Measurements from ENCODE around the gene WSB2. TPM values are rescaled to one million over a fixed set of nuclear protein-coding genes. Genes with fewer than 3 reads are reported as not detected.

WSB2 gene
- total RNA-seq, 1 experiment from 2014 or later, result 46.2 TPM

DNA sequence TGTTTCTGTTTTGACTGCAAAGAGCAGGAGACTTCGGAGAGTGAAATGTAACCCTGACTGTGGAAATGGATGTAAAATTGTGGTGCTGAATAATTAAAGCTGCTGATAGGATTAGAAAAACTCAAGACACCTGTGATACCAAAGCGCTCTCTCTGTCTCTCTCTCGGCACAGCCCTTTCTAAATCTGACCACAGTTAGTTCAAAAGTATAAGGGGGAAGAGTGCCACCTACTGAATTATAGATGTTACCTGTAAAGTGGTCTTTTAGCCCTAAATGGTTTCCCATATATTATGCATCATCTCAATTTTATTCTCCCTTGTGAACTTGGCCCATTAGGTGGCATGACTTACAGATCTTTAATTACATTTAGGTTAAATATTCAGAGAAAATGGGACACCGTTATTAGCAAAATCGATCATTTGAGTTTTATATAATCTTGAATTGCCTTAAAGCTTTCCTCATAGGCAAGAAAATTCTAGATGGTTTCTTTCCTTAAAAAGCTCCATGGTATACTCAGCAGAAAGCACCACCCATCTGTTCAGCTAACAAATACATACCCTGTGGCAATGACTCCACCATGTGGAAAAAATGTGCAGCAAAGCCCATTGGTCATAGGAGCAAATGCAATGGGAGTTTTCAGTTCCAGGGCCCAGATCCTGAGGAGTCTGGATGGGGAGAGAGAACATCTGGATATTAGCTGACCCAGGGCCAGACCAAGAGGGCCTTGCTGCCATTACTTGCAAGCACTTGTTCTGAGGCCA lies 26.4 kb downstream of the WSB2 start:
- intact Hi-C loops (cut with micrococcal nuclease; ENCODE audit: unreplicated experiment), result loop anchor here (1.0 to 2.0 kb wide), 2 partner anchors 18 to 159 kb away; partner anchors contain the start of gene RFC5
- Histone ChIP-seq H3K36me3 (ENCODE audit: low read depth) (peaks cover 42% of the 10 kb centered on the region; the same call in 1 of the 2 replicates), H3F3A (ENCODE audit: insufficient read depth, low read depth) (peaks cover 23% of the 10 kb centered on the region; the same call in 1 of the 2 replicates), H3K27me3 (ENCODE audit: insufficient read depth, low read depth) (no peaks in the 10 kb centered on the region), H3K4me1 (replicated peaks; ENCODE audit: insufficient read depth) (no peaks in the 10 kb centered on the region), H3K27ac (no peak overlapping the region), H3K4me2 (no peak overlapping the region), H3K9me3 (ENCODE audit: insufficient read depth, low read depth) (no peaks in the 10 kb centered on the region), H4K20me1 (ENCODE audit: insufficient read depth) (0 out of 2 replicates have a peak, but pooled peaks cover 3% of the 10 kb centered on the region), H3K79me2 (ENCODE audit: low read depth) (no peaks in the 10 kb centered on the region), H3K4me3 (no peak overlapping the region), H3K9me2 (ENCODE audit: insufficient read depth) (no peaks in the 10 kb centered on the region), H2AFZ (no peak overlapping the region)
- BruUV-seq (replicated peaks), result no TSS peak
- ChIA-PET POLR2A (ENCODE audit: unreplicated experiment) (interaction anchor here (0.6 to 0.7 kb wide), 2 partner anchors 20 to 151 kb away, joined by 5 to 16 read pairs; no protein-coding TSS in a partner anchor), CTCF (interaction anchor here (0.6 to 1.9 kb wide), 3 partner anchors 26 to 176 kb away, joined by 3 to 8 read pairs (median 3); partner anchors contain the start of gene WSB2)
- no peak for TF ChIP-seq EZH2 (IDR thresholded peaks at IDR 0.05; ENCODE audit: low read depth)
- TF ChIP-seq, protein P1, sequence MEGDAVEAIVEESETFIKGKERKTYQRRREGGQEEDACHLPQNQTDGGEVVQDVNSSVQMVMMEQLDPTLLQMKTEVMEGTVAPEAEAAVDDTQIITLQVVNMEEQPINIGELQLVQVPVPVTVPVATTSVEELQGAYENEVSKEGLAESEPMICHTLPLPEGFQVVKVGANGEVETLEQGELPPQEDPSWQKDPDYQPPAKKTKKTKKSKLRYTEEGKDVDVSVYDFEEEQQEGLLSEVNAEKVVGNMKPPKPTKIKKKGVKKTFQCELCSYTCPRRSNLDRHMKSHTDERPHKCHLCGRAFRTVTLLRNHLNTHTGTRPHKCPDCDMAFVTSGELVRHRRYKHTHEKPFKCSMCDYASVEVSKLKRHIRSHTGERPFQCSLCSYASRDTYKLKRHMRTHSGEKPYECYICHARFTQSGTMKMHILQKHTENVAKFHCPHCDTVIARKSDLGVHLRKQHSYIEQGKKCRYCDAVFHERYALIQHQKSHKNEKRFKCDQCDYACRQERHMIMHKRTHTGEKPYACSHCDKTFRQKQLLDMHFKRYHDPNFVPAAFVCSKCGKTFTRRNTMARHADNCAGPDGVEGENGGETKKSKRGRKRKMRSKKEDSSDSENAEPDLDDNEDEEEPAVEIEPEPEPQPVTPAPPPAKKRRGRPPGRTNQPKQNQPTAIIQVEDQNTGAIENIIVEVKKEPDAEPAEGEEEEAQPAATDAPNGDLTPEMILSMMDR (conservative IDR thresholded peaks at IDR 0.05), result peak; percentile 63
- peak; percentile 18 to 45 for DNase-seq

GRCh38 chr12:118033902-118034301 lies 27.1 kb downstream of the WSB2 start:
- H2AFZ ChIP-seq, result no peak overlapping the region
- no TSS peak for BruUV-seq (replicated peaks)
- POLR2A ChIA-PET (ENCODE audit: unreplicated experiment), result no interaction called here
- H3K36me3 ChIP-seq (ENCODE audit: low read depth), result peaks cover 37% of the 10 kb centered on the region; the same call in 1 of the 2 replicates
- intact Hi-C loops (cut with micrococcal nuclease; ENCODE audit: unreplicated experiment), result loop anchor here (2.0 kb wide), 1 partner anchor 17 kb away; the partner anchor contains the start of gene RFC5
- DNase-seq, result peak in 1 of 2 experiments; percentile 51
- H3F3A ChIP-seq (ENCODE audit: insufficient read depth, low read depth), result peaks cover 23% of the 10 kb centered on the region; the same call in 1 of the 2 replicates
- H3K27me3 ChIP-seq (ENCODE audit: insufficient read depth, low read depth), result no peaks in the 10 kb centered on the region
- no peaks in the 10 kb centered on the region for H3K9me3 ChIP-seq (ENCODE audit: insufficient read depth, low read depth)
- H3K9me2 ChIP-seq (ENCODE audit: insufficient read depth), result no peaks in the 10 kb centered on the region
- CTCF ChIA-PET, result interaction anchor here (1.9 kb wide), 1 partner anchor 159 kb away, joined by 8 read pairs; no protein-coding TSS in a partner anchor
- H3K27ac ChIP-seq, result no peak overlapping the region
- no peak overlapping the region for H3K4me3 ChIP-seq
- H3K79me2 ChIP-seq (ENCODE audit: low read depth), result no peaks in the 10 kb centered on the region
- no peaks in the 10 kb centered on the region for H3K4me1 ChIP-seq (replicated peaks; ENCODE audit: insufficient read depth)
- 0 out of 2 replicates have a peak, but pooled peaks cover 3% of the 10 kb centered on the region for H4K20me1 ChIP-seq (ENCODE audit: insufficient read depth)
- TF ChIP-seq, protein P1 (conservative IDR thresholded peaks at IDR 0.05), result no peak
- no peak for TF ChIP-seq EZH2 (IDR thresholded peaks at IDR 0.05; ENCODE audit: low read depth)
- no peak overlapping the region for H3K4me2 ChIP-seq

DNA sequence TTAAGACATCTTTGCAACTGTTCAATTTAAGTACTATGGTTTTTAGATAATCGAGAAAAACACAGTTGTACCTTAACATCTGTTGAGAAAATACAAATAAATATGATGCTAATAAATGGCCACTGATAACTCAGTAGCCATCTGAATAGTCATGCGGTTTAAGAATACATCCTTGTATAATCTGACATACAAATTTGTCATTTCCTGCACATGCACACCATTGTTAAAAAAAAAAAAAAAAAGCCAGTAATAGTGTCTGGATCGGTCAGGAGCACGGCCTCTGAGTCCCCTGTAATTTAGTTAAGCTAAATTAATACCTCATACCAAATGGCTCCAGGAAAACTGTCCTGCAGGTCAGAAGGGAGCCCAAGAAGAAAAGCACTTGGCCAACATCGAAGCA lies 27.7 kb downstream of the WSB2 start:
- Histone ChIP-seq H3K27me3 (ENCODE audit: insufficient read depth, low read depth) (no peaks in the 10 kb centered on the region), H3K9me2 (ENCODE audit: insufficient read depth) (no peaks in the 10 kb centered on the region), H3K27ac (no peak overlapping the region), H3K9me3 (ENCODE audit: insufficient read depth, low read depth) (no peaks in the 10 kb centered on the region), H3F3A (ENCODE audit: insufficient read depth, low read depth) (peaks cover 26% of the 10 kb centered on the region; the same call in 1 of the 2 replicates), H3K4me1 (replicated peaks; ENCODE audit: insufficient read depth) (no peaks in the 10 kb centered on the region), H4K20me1 (ENCODE audit: insufficient read depth) (0 out of 2 replicates have a peak, but pooled peaks cover 3% of the 10 kb centered on the region), H3K4me2 (no peak overlapping the region), H2AFZ (no peak overlapping the region), H3K36me3 (ENCODE audit: low read depth) (peaks cover 34% of the 10 kb centered on the region; the same call in 1 of the 2 replicates), H3K4me3 (no peak overlapping the region), H3K79me2 (ENCODE audit: low read depth) (no peaks in the 10 kb centered on the region)
- no peak for DNase-seq
- POLR2A ChIA-PET (ENCODE audit: unreplicated experiment), result no interaction called here
- TF ChIP-seq, protein P1 (conservative IDR thresholded peaks at IDR 0.05), result no peak
- TF ChIP-seq EZH2 (IDR thresholded peaks at IDR 0.05; ENCODE audit: low read depth), result no peak
- intact Hi-C loops (cut with micrococcal nuclease; ENCODE audit: unreplicated experiment), result no loop called here
- no TSS peak for BruUV-seq (replicated peaks)
- CTCF ChIA-PET, result interaction anchor here (0.5 kb wide), 1 partner anchor 28 kb away, joined by 12 read pairs; no protein-coding TSS in a partner anchor
